K562 (cell line): ENCODE measurements around the gene NEXN. TPM values are rescaled to one million over a fixed set of nuclear protein-coding genes. Genes with fewer than 3 reads are reported as not detected.

Source experiments
- ATAC-seq: fragments of 200-7000 bp; cut with Tn5 transposase; 3 replicates; pipeline ENCODE4 v1.9.1; 2020; ENCODE audit warnings: moderate library complexity
- BruUV-seq: library from RNA; stranded (reverse); fragments of 400-500 nt; replicated peaks from 2 replicates; lab custom pipeline; 2021; lab: Mats Ljungman, UMichigan
- CTCF ChIA-PET: fragments of 300-600 bp; formaldehyde crosslinking; extraction: SDS; loops from one replicate; lab custom pipeline; 2021; ENCODE audit warnings: low intra/inter-chr PET ratio; lab: Yijun Ruan, JAX
- POLR2A ChIA-PET: fragments of 300-600, 350-650 bp; sonication (Branson Sonifier 250); formaldehyde crosslinking; extraction: SDS; loops from one replicate; lab custom pipeline; 2021; ENCODE audit warnings: antibody characterized with exemption, inconsistent platforms; lab: Yijun Ruan, JAX
- DNase-seq, 4 experiments: peaks; one replicate each; pipeline versions ENCODE4 v3.0.0 to v3.0.0-alpha.2; 2011 to 2018; ENCODE audit warnings: low spot score in 3 of 4, mixed read lengths in 3 of 4; ENCODE audit errors: extremely low read depth in 1 of 4
- FAIRE-seq: peaks from 2 replicates; lab custom pipeline; 2011; peaks lifted over from hg19 to GRCh38; lab: Jason Lieb, UNC
- H2AFZ ChIP-seq: 2 replicates; pipeline ENCODE4 v1.6.0; 2011; ENCODE audit warnings: low read depth, low read length, control low read depth, inconsistent platforms
- H3K27ac ChIP-seq: fragments of 200-600 bp; 3 replicates; pipeline ENCODE4 v1.8.0; 2011; ENCODE audit warnings: low read depth, mild to moderate bottlenecking, control low read depth, inconsistent platforms, low read length, moderate library complexity, mixed read lengths; ENCODE audit errors: extremely low read depth
- H3K27me3 ChIP-seq, 2 experiments: fragments of 300-600 bp in 1 of 2; 2 replicates in 1 of 2; 3 replicates in 1 of 2; pipeline versions ENCODE4 v1.6.0 to v1.8.0; 2011; ENCODE audit warnings: inconsistent platforms in 2 of 2, low read length in 2 of 2, mild to moderate bottlenecking in 1 of 2, mixed read lengths in 1 of 2, moderate library complexity in 1 of 2; ENCODE audit not compliant: control insufficient read depth in 2 of 2, insufficient read depth in 2 of 2
- H3K36me3 ChIP-seq: fragments of 300-600 bp; 3 replicates; pipeline ENCODE4 v1.8.0; 2011; ENCODE audit warnings: mild to moderate bottlenecking, low read length, inconsistent platforms; ENCODE audit not compliant: control insufficient read depth, insufficient read depth
- H3K4me1 ChIP-seq, 2 experiments: fragments of 200-600 bp in 1 of 2; replicated peaks in 1 of 2; 2 replicates in 1 of 2; 3 replicates in 1 of 2; pipeline versions ENCODE4 v1.5.1 to v1.8.0; 2011; ENCODE audit warnings: inconsistent platforms in 2 of 2, low read length in 2 of 2, mild to moderate bottlenecking in 1 of 2, mixed read lengths in 1 of 2, moderate library complexity in 1 of 2; ENCODE audit not compliant: control insufficient read depth in 2 of 2, insufficient read depth in 2 of 2
- H3K4me2 ChIP-seq: 2 replicates; pipeline ENCODE4 v1.6.1; 2011; ENCODE audit warnings: low read length, control low read depth, inconsistent platforms, mixed read lengths; ENCODE audit not compliant: insufficient read depth
- H3K4me3 ChIP-seq: fragments of 200-600 bp; sonication (generic), shearing (Covaris generic); 2 replicates; pipeline ENCODE4 v1.5.1; 2016; ENCODE audit warnings: control low read depth, inconsistent platforms
- H3K79me2 ChIP-seq: fragments of 200-600 bp; 3 replicates; pipeline ENCODE4 v1.8.0; 2011; ENCODE audit warnings: low read length, inconsistent platforms; ENCODE audit not compliant: control insufficient read depth, insufficient read depth
- H3K9ac ChIP-seq, 2 experiments: 2 replicates each; pipeline versions ENCODE4 v1.6.0 to v1.6.1; 2011; ENCODE audit warnings: low read depth in 2 of 2, low read length in 2 of 2, control low read depth in 1 of 2, inconsistent platforms in 1 of 2, mild to moderate bottlenecking in 1 of 2, mixed read lengths in 1 of 2; ENCODE audit not compliant: insufficient read depth in 1 of 2
- H3K9me1 ChIP-seq: one replicate; pipeline ENCODE4 v1.6.0; 2011; ENCODE audit warnings: inconsistent platforms, mild to moderate bottlenecking, low read length, moderate library complexity; ENCODE audit not compliant: control insufficient read depth, insufficient read depth
- H3K9me3 ChIP-seq: replicated peaks from 2 replicates; pipeline ENCODE4 v1.5.1; 2011; ENCODE audit warnings: low read depth, low read length, inconsistent platforms; ENCODE audit not compliant: control insufficient read depth, insufficient read depth
- H4K20me1 ChIP-seq: replicated peaks from 2 replicates; pipeline ENCODE4 v1.6.1; 2011; ENCODE audit warnings: low read length, inconsistent platforms, mixed read lengths; ENCODE audit not compliant: control insufficient read depth, insufficient read depth
- HMBOX1 ChIP-seq: sonication (generic); IDR thresholded peaks from 2 replicates; pipeline ENCODE4 v1.6.1; 2016
- HMGXB4 ChIP-seq: sonication (generic); formaldehyde crosslinking; IDR thresholded peaks from 2 replicates; pipeline ENCODE4 v1.8.1; 2023; ENCODE audit warnings: mild to moderate bottlenecking, missing genetic modification reagents
- NR2C1 ChIP-seq, 2 experiments: fragments of 450-650 bp; IDR thresholded peaks; 2 replicates each; pipeline ENCODE4 v1.6.1; 2017; ENCODE audit warnings: mild to moderate bottlenecking in 2 of 2, antibody characterized with exemption in 1 of 2, inconsistent platforms in 1 of 2, missing compliant biosample characterization in 1 of 2, missing genetic modification characterization in 1 of 2
- SRSF9 ChIP-seq: fragments of 200-400 bp; formaldehyde crosslinking; IDR thresholded peaks from 2 replicates; pipeline ENCODE4 v1.6.1; 2017; ENCODE audit warnings: low read depth, low read length, borderline replicate concordance
- ZBTB8A ChIP-seq: fragments of 450-650 bp; IDR thresholded peaks from 2 replicates; pipeline ENCODE4 v1.6.1; 2018; ENCODE audit warnings: mild to moderate bottlenecking, moderate library complexity; ENCODE audit not compliant: partially characterized antibody
- WGBS: fragments of 100-300 bp; shearing (Covaris generic); methylation state at CpG from one replicate; pipeline ENCODE4 v1.1.6; 2016; ENCODE audit warnings: low coverage, mixed read lengths; ENCODE audit not compliant: insufficient coverage; ENCODE audit errors: missing lambda C conversion rate; 5-methylcytosine and 5-hydroxymethylcytosine counted together
- in situ Hi-C: fragments of 300-500 bp; cut with MboI; formaldehyde crosslinking; loops from 4 replicates; pipeline ENCODE4 v1.15.0; 2018; ENCODE audit warnings: inconsistent platforms, mixed read lengths
- intact Hi-C: fragments of 100-400 bp; cut with micrococcal nuclease; formaldehyde crosslinking; loops from 2 replicates; pipeline ENCODE4 v1.14.2; 2022
- polyA plus RNA-seq, 8 experiments: library from polyadenylated mRNA; depleted of rRNA in 4 of 8; stranded (reverse) in 5 of 8; unstranded in 3 of 8; fragments of >200 nt; fragmentation: Nextera tagmentation in 2 of 8; fragmentation: Illumina TruSeq in 1 of 8; extraction: Ambion mirVana in 2 of 8; extraction: Trizol in 1 of 8; gene quantifications; 2 replicates each; pipeline versions ENCODE4 v1.2.1 to v1.2.3, GENCODE V29; 2011 to 2014; ENCODE audit warnings: inconsistent platforms in 1 of 8, missing spikeins in 1 of 8
- total RNA-seq, 7 experiments: library from RNA; depleted of rRNA in 6 of 7; stranded (reverse); fragments of >200 nt in 6 of 7; fragmentation: Illumina TruSeq in 2 of 7; extraction: Trizol in 2 of 7; gene quantifications; 2 replicates each; pipeline versions ENCODE4 v1.2.1 to v1.2.3, GENCODE V29; 2011 to 2021; ENCODE audit warnings: low replicate concordance in 1 of 7
- TF ChIP-seq, protein P1 (sequence below): fragments of 250-450 bp; sonication (Bioruptor Pico); IDR thresholded peaks from 2 replicates; pipeline ENCODE4 v1.8.0; 2022; ENCODE audit warnings: inconsistent platforms, mild to moderate bottlenecking, moderate library complexity, borderline replicate concordance

Gene NEXN
- total and polyA plus RNA-seq, 9 of the 15 experiments (the other 6 are each of a cell fraction or from before 2014, with no cell fraction given), result 0.18 to 1.8 (median 0.76) TPM

- in situ Hi-C loops, result loop anchor here (5.0 kb wide), 1 partner anchor 136 kb away; no protein-coding TSS in a partner anchor
- POLR2A ChIA-PET, result interaction anchor here (0.6 to 7.9 kb wide), 12 partner anchors 9 to 882 kb away, joined by 3 to 199 read pairs (median 5); partner anchors contain the start of gene DNAJB4
These were observed 87.5 kb downstream of the NEXN start for GRCh38 chr1:77975907-77976306.

More at GRCh38 chr1:77975907-77976306, 87.5 kb downstream of the NEXN start:
- Histone ChIP-seq H3K27ac (peak overlapping the region; percentile 11; the same call in 2 of the 3 replicates), H3K9me1 (no peaks in the 10 kb centered on the region), H3K4me2 (peak overlapping the region; percentile 91), H3K27me3 (no peaks in the 10 kb centered on the region), H4K20me1 (peaks cover 27% of the 10 kb centered on the region), H3K79me2 (peaks cover 100% of the 10 kb centered on the region), H2AFZ (no peak overlapping the region), H3K36me3 (peaks cover 60% of the 10 kb centered on the region), H3K4me1 (0 out of 5 replicates have a peak, but pooled peaks cover 0 to 4% of the 10 kb centered on the region in 2 experiments), H3K4me3 (peak overlapping the region; percentile 67), H3K9ac (peak overlapping the region; percentile 12 to 100; a peak in 3 of 4 replicates), H3K9me3 (no peaks in the 10 kb centered on the region)
- intact Hi-C loops, result loop anchor here (5.0 to 10.0 kb wide), 2 partner anchors 79 to 294 kb away; partner anchors contain the start of gene ZZZ3
- 5% methylated on average over 2 of the region's 2 CpGs for WGBS
- no peak for DNase-seq
- CTCF ChIA-PET, result interaction anchor here (0.6 to 4.2 kb wide), 2 partner anchors 138 to 217 kb away, joined by 3 to 31 read pairs; partner anchors contain the start of gene USP33
- no peak for ATAC-seq
- FAIRE-seq, result no peak
- TF ChIP-seq HMGXB4 (CRISPR knock-in tag) (no peak), SRSF9 (no peak), ZBTB8A (no peak), HMBOX1 (0 out of 2 replicates have a peak, but pooled peaks have one; percentile 20), NR2C1 (IDR thresholded peaks at IDR 0.05) (no peak), NR2C1 (tag; IDR thresholded peaks at IDR 0.05) (no peak)
- TF ChIP-seq, protein P1, sequence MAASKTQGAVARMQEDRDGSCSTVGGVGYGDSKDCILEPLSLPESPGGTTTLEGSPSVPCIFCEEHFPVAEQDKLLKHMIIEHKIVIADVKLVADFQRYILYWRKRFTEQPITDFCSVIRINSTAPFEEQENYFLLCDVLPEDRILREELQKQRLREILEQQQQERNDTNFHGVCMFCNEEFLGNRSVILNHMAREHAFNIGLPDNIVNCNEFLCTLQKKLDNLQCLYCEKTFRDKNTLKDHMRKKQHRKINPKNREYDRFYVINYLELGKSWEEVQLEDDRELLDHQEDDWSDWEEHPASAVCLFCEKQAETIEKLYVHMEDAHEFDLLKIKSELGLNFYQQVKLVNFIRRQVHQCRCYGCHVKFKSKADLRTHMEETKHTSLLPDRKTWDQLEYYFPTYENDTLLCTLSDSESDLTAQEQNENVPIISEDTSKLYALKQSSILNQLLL, result no peak
- BruUV-seq, result no TSS peak
